PC-3 (cell line): Measurements from ENCODE around the gene RNF157.

Experiments used
- CTCF ChIP-seq: fragments of 300-600 bp; sonication (generic); conservative IDR thresholded peaks from 2 replicates; pipeline ENCODE4 v1.5.1; 2017; ENCODE audit warnings: antibody characterized with exemption, low read depth, mild to moderate bottlenecking, low read length
- EZH2phosphoT487 ChIP-seq: fragments of 300-600 bp; sonication (generic); IDR thresholded peaks from 2 replicates; pipeline ENCODE4 v1.6.1; 2018; ENCODE audit warnings: mild to moderate bottlenecking, antibody characterized with exemption, low read length, borderline replicate concordance

GRCh38 chr17:76150712-76151622, 89.3 kb downstream of the RNF157 start:
- no peak for TF ChIP-seq CTCF
- TF ChIP-seq EZH2phosphoT487 = no peak
